Gastrocnemius medialis (tissue), 4 donors: ENCODE measurements around the gene HSPA14. TPM values are rescaled to one million over a fixed set of nuclear protein-coding genes. Genes with fewer than 3 reads are reported as not detected.

ENCODE experiments used
- ATAC-seq, 2 donors: fragments of 150-250 bp; one replicate each; pipeline ENCODE4 v1.9.1; 2016
- DNase-seq, 2 donors: peaks; one replicate each; pipeline ENCODE4 v3.0.0-alpha.2; 2019
- H3K27ac ChIP-seq, 4 donors: fragments of 200-600 bp; sonication (generic); 1 replicate in 1 of 4; 2 replicates in 3 of 4; pipeline ENCODE4 v1.5.1; 2016 to 2018; ENCODE audit warnings: mild to moderate bottlenecking in 2 of 4, moderate library complexity in 1 of 4
- H3K27me3 ChIP-seq, 3 donors: fragments of 200-600 bp; sonication (generic) in 2 of 3; 1 replicate in 1 of 3; 2 replicates in 2 of 3; pipeline versions ENCODE4 v1.5.1 to v1.6.0; 2016 to 2019; ENCODE audit warnings: mild to moderate bottlenecking in 1 of 3, moderate library complexity in 1 of 3
- H3K36me3 ChIP-seq, 2 donors: fragments of 200-600 bp; sonication (generic) in 1 of 2; one replicate each; pipeline ENCODE4 v1.5.1; 2017 to 2018
- H3K4me1 ChIP-seq, 2 donors: fragments of 200-600 bp; sonication (generic) in 1 of 2; one replicate each; pipeline ENCODE4 v1.5.1; 2016 to 2017; ENCODE audit warnings: mild to moderate bottlenecking in 2 of 2
- H3K4me3 ChIP-seq, 4 donors: fragments of 200-600 bp; sonication (generic) in 3 of 4; 1 replicate in 1 of 4; 2 replicates in 3 of 4; pipeline ENCODE4 v1.5.1; 2016 to 2019; ENCODE audit warnings: mild to moderate bottlenecking in 2 of 4
- H3K9me3 ChIP-seq, 3 donors: fragments of 200-600 bp; sonication (generic) in 2 of 3; 1 replicate in 1 of 3; 2 replicates in 2 of 3; pipeline ENCODE4 v1.5.1; 2016 to 2019
- POLR2A ChIP-seq, 2 donors: fragments of 450-650 bp; IDR thresholded peaks; one replicate each; pipeline ENCODE4 v1.6.1; 2017; ENCODE audit warnings: antibody characterized with exemption in 2 of 2, mild to moderate bottlenecking in 2 of 2, moderate library complexity in 2 of 2
- in situ Hi-C, 4 donors: fragments of 200-750 bp; cut with MboI; loops; one replicate each; pipeline versions ENCODE4 v1.15.0 to v1.8.0; 2017; ENCODE audit warnings: low sequenced_read_pairs in 4 of 4
- intact Hi-C: fragments of 100-400 bp; cut with DNase I; formaldehyde crosslinking; loops from one replicate; pipeline ENCODE4 v1.15.1; 2023; ENCODE audit warnings: low total_unique reads
- total RNA-seq, 4 donors: library from RNA; depleted of rRNA; stranded (reverse); fragments of >200 nt; gene quantifications; one replicate each; pipeline versions ENCODE4 v1.1.0 to v1.2.3, GENCODE V29; 2016
- TF ChIP-seq, protein P1 (sequence below), 5 experiments: fragments of 450-650 bp in 3 of 5; fragments of 200-600 bp in 2 of 5; sonication (generic) in 2 of 5; IDR thresholded peaks in 4 of 5; conservative IDR thresholded peaks in 1 of 5; 1 replicate in 4 of 5; 2 replicates in 1 of 5; pipeline ENCODE4 v1.5.1; 2016 to 2019; ENCODE audit warnings: antibody characterized with exemption in 5 of 5, mild to moderate bottlenecking in 3 of 5, moderate library complexity in 3 of 5

The HSPA14 gene
- total RNA-seq, 4 donors from 2014 or later: 17.7 to 25.5 (median 22.1) TPM

GRCh38 chr10:14836208-14836607 lies 1.9 kb upstream of the HSPA14 start:
- in situ Hi-C loops (loop anchor here in 2 of 4 donors (25.0 kb wide), 2 partner anchors 126 to 251 kb away; partner anchors contain the start of genes ACBD7 (in 1 of the 2), DCLRE1C (in 1 of the 2), MEIG1 (in 1 of the 2) and RPP38 (in 1 of the 2)), intact Hi-C loops (loop anchor here (2.0 to 5.0 kb wide), 2 partner anchors 261 to 333 kb away; partner anchors contain the start of genes NMT2 and RPP38)
- peaks cover 0 to 20% of the 10 kb centered on the region in 2 donors for H3K36me3 ChIP-seq
- ATAC-seq (no peak), DNase-seq (no peak)
- TF ChIP-seq, protein P1, sequence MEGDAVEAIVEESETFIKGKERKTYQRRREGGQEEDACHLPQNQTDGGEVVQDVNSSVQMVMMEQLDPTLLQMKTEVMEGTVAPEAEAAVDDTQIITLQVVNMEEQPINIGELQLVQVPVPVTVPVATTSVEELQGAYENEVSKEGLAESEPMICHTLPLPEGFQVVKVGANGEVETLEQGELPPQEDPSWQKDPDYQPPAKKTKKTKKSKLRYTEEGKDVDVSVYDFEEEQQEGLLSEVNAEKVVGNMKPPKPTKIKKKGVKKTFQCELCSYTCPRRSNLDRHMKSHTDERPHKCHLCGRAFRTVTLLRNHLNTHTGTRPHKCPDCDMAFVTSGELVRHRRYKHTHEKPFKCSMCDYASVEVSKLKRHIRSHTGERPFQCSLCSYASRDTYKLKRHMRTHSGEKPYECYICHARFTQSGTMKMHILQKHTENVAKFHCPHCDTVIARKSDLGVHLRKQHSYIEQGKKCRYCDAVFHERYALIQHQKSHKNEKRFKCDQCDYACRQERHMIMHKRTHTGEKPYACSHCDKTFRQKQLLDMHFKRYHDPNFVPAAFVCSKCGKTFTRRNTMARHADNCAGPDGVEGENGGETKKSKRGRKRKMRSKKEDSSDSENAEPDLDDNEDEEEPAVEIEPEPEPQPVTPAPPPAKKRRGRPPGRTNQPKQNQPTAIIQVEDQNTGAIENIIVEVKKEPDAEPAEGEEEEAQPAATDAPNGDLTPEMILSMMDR (IDR thresholded peaks at IDR 0.05 in 4 of 5, conservative IDR thresholded peaks at IDR 0.05 in 1 of 5): no peak
- TF ChIP-seq POLR2A (IDR thresholded peaks at IDR 0.05): no peak
- H3K4me1 ChIP-seq: peaks cover 22 to 26% of the 10 kb centered on the region in 2 donors
- H3K9me3 ChIP-seq: no peaks in the 10 kb centered on the region
- peak overlapping the region in 1 of 4 donors; percentile 94 for H3K4me3 ChIP-seq
- H3K27me3 ChIP-seq: no peaks in the 10 kb centered on the region
- peak overlapping the region; percentile 92 to 98 (median 96) for H3K27ac ChIP-seq

DNA sequence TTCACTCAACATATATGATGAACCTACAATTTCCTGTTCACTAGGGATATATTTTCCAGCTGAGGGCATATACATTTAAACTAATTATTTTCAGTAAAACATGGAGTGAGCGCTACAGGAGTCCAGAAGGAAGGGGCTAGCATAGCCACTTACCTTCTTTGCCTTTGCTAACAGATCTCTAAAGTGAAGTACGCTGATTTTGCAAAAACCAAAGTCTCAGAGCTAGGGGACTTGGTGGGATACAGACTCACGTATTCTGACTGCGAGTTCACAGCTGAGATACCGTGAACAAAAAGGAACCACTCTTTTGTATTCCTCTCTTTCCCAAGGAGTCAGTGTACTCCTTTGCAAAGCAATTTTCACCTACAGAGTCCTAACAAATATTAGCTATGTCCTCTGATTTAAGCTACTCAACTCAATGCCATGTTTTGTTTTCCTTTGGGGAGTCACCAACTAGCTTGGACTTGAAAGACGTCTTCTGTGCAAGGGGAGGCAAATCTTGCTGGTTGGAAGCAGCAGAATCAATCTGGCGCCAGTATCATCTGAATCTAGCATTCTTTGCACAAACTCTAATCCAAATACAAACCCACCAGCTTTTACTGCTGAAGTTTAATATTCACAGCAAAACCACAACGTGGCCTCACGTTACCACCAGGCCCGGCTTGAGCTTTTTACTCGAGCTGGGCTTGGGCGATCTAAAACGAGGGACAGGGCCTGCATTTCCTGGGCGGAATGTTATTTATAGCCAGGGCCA lies 926 bp upstream of the HSPA14 start:
- ATAC-seq (peak; percentile 4 to 10), DNase-seq (no peak)
- Histone ChIP-seq H3K27me3 (no peaks in the 10 kb centered on the region), H3K4me3 (peak overlapping the region; percentile 79 to 98 (median 94)), H3K9me3 (no peaks in the 10 kb centered on the region), H3K4me1 (peaks cover 22 to 26% of the 10 kb centered on the region in 2 donors), H3K27ac (peak overlapping the region; percentile 92 to 98 (median 96)), H3K36me3 (peaks cover 0 to 30% of the 10 kb centered on the region in 2 donors)
- in situ Hi-C loops: loop anchor here in 2 of 4 donors (25.0 kb wide), 2 partner anchors 125 to 250 kb away; partner anchors contain the start of genes ACBD7 (in 1 of the 2), DCLRE1C (in 1 of the 2), MEIG1 (in 1 of the 2) and RPP38 (in 1 of the 2)
- no peak for TF ChIP-seq POLR2A (IDR thresholded peaks at IDR 0.05)
- TF ChIP-seq, protein P1 (IDR thresholded peaks at IDR 0.05 in 4 of 5, conservative IDR thresholded peaks at IDR 0.05 in 1 of 5): no peak
- intact Hi-C loops: loop anchor here (2.0 to 5.0 kb wide), 2 partner anchors 260 to 332 kb away; partner anchors contain the start of genes NMT2 and RPP38

GRCh38 chr10:14838582-14839304 lies 637 bp downstream of the HSPA14 start:
- Histone ChIP-seq H3K4me1 (peaks cover 22 to 26% of the 10 kb centered on the region in 2 donors), H3K9me3 (no peaks in the 10 kb centered on the region), H3K27ac (peak overlapping the region; percentile 92 to 98 (median 96)), H3K4me3 (peak overlapping the region; percentile 92 to 98 (median 94)), H3K36me3 (peaks cover 0 to 41% of the 10 kb centered on the region in 2 donors), H3K27me3 (no peaks in the 10 kb centered on the region)
- no peak for ATAC-seq
- intact Hi-C loops (loop anchor here (1.0 to 5.0 kb wide), 4 partner anchors 40 to 259 kb away; partner anchors contain the start of genes MEIG1, RPP38 and SUV39H2), in situ Hi-C loops (loop anchor here in 2 of 4 donors (25.0 kb wide), 2 partner anchors 124 to 249 kb away; partner anchors contain the start of genes ACBD7 (in 1 of the 2), DCLRE1C (in 1 of the 2), MEIG1 (in 1 of the 2) and RPP38 (in 1 of the 2))
- DNase-seq: peak in 1 of 2 donors; percentile 26
- TF ChIP-seq POLR2A (IDR thresholded peaks at IDR 0.05): no peak
- TF ChIP-seq, protein P1 (IDR thresholded peaks at IDR 0.05 in 4 of 5, conservative IDR thresholded peaks at IDR 0.05 in 1 of 5): no peak

DNA sequence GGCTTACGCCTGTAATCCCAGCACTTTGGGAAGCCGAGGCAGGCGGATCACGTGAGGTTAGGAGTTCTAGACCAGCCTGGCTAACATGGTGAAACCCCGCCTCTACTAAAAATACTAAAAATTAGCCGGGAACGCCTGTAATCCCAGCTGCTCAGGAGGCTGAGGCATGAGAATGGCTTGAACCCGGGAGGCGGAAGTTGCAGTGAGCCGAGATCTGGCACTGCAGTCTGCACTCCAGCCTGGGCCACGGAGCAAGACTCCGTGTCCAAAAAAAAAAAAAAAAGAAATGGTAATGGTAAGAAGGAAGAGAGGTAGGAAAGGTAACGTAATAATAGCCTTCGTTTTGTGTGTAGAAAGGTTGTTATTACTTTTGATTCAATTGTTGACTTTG lies 1.2 kb downstream of the HSPA14 start:
- Histone ChIP-seq H3K27ac (peak overlapping the region; percentile 92 to 98 (median 96)), H3K4me1 (peaks cover 22 to 26% of the 10 kb centered on the region in 2 donors), H3K36me3 (peaks cover 0 to 46% of the 10 kb centered on the region in 2 donors), H3K27me3 (no peaks in the 10 kb centered on the region), H3K9me3 (no peaks in the 10 kb centered on the region), H3K4me3 (peak overlapping the region; percentile 92 to 98 (median 94))
- TF ChIP-seq POLR2A (IDR thresholded peaks at IDR 0.05): no peak
- TF ChIP-seq, protein P1 (IDR thresholded peaks at IDR 0.05 in 4 of 5, conservative IDR thresholded peaks at IDR 0.05 in 1 of 5): no peak
- in situ Hi-C loops (loop anchor here in 2 of 4 donors (25.0 kb wide), 2 partner anchors 123 to 248 kb away; partner anchors contain the start of genes ACBD7 (in 1 of the 2), DCLRE1C (in 1 of the 2), MEIG1 (in 1 of the 2) and RPP38 (in 1 of the 2)), intact Hi-C loops (loop anchor here (2.0 to 5.0 kb wide), 2 partner anchors 234 to 258 kb away; partner anchors contain the start of gene RPP38)
- ATAC-seq (no peak), DNase-seq (no peak)
